ENCODE data around the gene PPP1R7.

Gene PPP1R7

GRCh38 chr2:241187101-241187917 lies 37.0 kb downstream of the PPP1R7 start:
- peaks cover 25% of the 10 kb centered on the region for H3K36me3 ChIP-seq
- H3K4me1 ChIP-seq (ENCODE audit: control insufficient read depth in 1 of 2, insufficient read depth in 1 of 2, low read depth in 1 of 2, low read length in 1 of 2) = no peaks in the 10 kb centered on the region
- no peak overlapping the region for H3K27ac ChIP-seq
- no peaks in the 10 kb centered on the region for H3K27me3 ChIP-seq
- TF ChIP-seq, protein P1, sequence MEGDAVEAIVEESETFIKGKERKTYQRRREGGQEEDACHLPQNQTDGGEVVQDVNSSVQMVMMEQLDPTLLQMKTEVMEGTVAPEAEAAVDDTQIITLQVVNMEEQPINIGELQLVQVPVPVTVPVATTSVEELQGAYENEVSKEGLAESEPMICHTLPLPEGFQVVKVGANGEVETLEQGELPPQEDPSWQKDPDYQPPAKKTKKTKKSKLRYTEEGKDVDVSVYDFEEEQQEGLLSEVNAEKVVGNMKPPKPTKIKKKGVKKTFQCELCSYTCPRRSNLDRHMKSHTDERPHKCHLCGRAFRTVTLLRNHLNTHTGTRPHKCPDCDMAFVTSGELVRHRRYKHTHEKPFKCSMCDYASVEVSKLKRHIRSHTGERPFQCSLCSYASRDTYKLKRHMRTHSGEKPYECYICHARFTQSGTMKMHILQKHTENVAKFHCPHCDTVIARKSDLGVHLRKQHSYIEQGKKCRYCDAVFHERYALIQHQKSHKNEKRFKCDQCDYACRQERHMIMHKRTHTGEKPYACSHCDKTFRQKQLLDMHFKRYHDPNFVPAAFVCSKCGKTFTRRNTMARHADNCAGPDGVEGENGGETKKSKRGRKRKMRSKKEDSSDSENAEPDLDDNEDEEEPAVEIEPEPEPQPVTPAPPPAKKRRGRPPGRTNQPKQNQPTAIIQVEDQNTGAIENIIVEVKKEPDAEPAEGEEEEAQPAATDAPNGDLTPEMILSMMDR (IDR thresholded peaks at IDR 0.05) = no peak
- no peak overlapping the region for H3K4me3 ChIP-seq (ENCODE audit: low read depth in 1 of 2, low read length in 1 of 2)
- H3K9me3 ChIP-seq = no peaks in the 10 kb centered on the region

- no peak overlapping the region for H3K27ac ChIP-seq
- H3K9me3 ChIP-seq = no peaks in the 10 kb centered on the region
- peaks cover 19% of the 10 kb centered on the region for H3K36me3 ChIP-seq
- TF ChIP-seq, protein P1 (IDR thresholded peaks at IDR 0.05) = no peak
- no peaks in the 10 kb centered on the region for H3K27me3 ChIP-seq
- no peaks in the 10 kb centered on the region for H3K4me1 ChIP-seq (ENCODE audit: control insufficient read depth in 1 of 2, insufficient read depth in 1 of 2, low read depth in 1 of 2, low read length in 1 of 2)
- H3K4me3 ChIP-seq (ENCODE audit: low read depth in 1 of 2, low read length in 1 of 2) = no peak overlapping the region
Observed at GRCh38 chr2:241187918-241188234, 37.6 kb downstream of the PPP1R7 start.

- Histone ChIP-seq H3K36me3 (peaks cover 13% of the 10 kb centered on the region), H3K27ac (no peak within 1 kb of the TSS), H3K9me3 (no peaks in the 10 kb centered on the region), H3K4me3 (ENCODE audit: low read depth in 1 of 2, low read length in 1 of 2) (no peak within 1 kb of the TSS), H3K4me1 (ENCODE audit: control insufficient read depth in 1 of 2, insufficient read depth in 1 of 2, low read depth in 1 of 2, low read length in 1 of 2) (no peaks in the 10 kb centered on the region), H3K27me3 (no peaks in the 10 kb centered on the region)
- TF ChIP-seq, protein P1 (IDR thresholded peaks at IDR 0.05) = no peak
Observed at GRCh38 chr2:241188361-241189092, 38.3 kb downstream of the PPP1R7 start, which contains the start of gene ANO7. Gene ANO7, plus strand, starts transcription at chr2:241188677. Its CDS starts 1,387 bp downstream, at chr2:241190064.

GRCh38 chr2:241189093-241189855 lies 39.0 kb downstream of the PPP1R7 start:
- no peaks in the 10 kb centered on the region for H3K9me3 ChIP-seq
- TF ChIP-seq, protein P1 (IDR thresholded peaks at IDR 0.05) = no peak
- H3K36me3 ChIP-seq = peaks cover 7% of the 10 kb centered on the region
- no peak overlapping the region for H3K4me3 ChIP-seq (ENCODE audit: low read depth in 1 of 2, low read length in 1 of 2)
- no peak overlapping the region for H3K27ac ChIP-seq
- H3K27me3 ChIP-seq = no peaks in the 10 kb centered on the region
- H3K4me1 ChIP-seq (ENCODE audit: control insufficient read depth in 1 of 2, insufficient read depth in 1 of 2, low read depth in 1 of 2, low read length in 1 of 2) = no peaks in the 10 kb centered on the region

- Histone ChIP-seq H3K27ac (no peak overlapping the region), H3K4me3 (ENCODE audit: low read depth in 1 of 2, low read length in 1 of 2) (no peak overlapping the region), H3K4me1 (ENCODE audit: control insufficient read depth in 1 of 2, insufficient read depth in 1 of 2, low read depth in 1 of 2, low read length in 1 of 2) (no peaks in the 10 kb centered on the region), H3K27me3 (no peaks in the 10 kb centered on the region), H3K9me3 (no peaks in the 10 kb centered on the region), H3K36me3 (peaks cover 2% of the 10 kb centered on the region)
- TF ChIP-seq, protein P1 (IDR thresholded peaks at IDR 0.05) = no peak
Observed at GRCh38 chr2:241189856-241190201, 39.6 kb downstream of the PPP1R7 start.

Measured in neutrophil (primary cell).